AG04450 (cell line): ENCODE measurements around the gene SLC38A9. TPM values are rescaled to one million over a fixed set of nuclear protein-coding genes. Genes with fewer than 3 reads are reported as not detected.
A peak's percentile ranks its signal among the peaks of the same experiment; 100 is the strongest.

Source experiments
- CTCF ChIA-PET: fragments of 300-600, 350-600 bp; formaldehyde crosslinking; extraction: SDS; loops from one replicate; lab custom pipeline; 2022; ENCODE audit warnings: antibody characterized with exemption, inconsistent platforms; lab: Charles Lee
- POLR2A ChIA-PET: fragments of 350-600 bp; formaldehyde crosslinking; extraction: SDS; loops from one replicate; lab custom pipeline; 2021; ENCODE audit warnings: antibody characterized with exemption, inconsistent platforms; lab: Yijun Ruan, JAX
- DNase-seq: peaks from one replicate; pipeline ENCODE4 v3.0.0-alpha.2; 2011; ENCODE audit warnings: low read depth, low spot score
- H3K27ac ChIP-seq: one replicate; pipeline ENCODE4 v1.5.1; 2012; ENCODE audit warnings: low read depth, low read length, control low read depth
- H3K27me3 ChIP-seq: one replicate; pipeline ENCODE4 v1.6.0; 2012; ENCODE audit warnings: low read length; ENCODE audit not compliant: control insufficient read depth, insufficient read depth
- H3K4me3 ChIP-seq: 2 replicates; pipeline ENCODE4 v1.5.1; 2011; ENCODE audit warnings: mild to moderate bottlenecking, low read depth, low read length, control low read depth
- H3K9me3 ChIP-seq: 2 replicates; pipeline ENCODE4 v1.5.1; 2012; ENCODE audit warnings: low read length; ENCODE audit not compliant: control insufficient read depth, insufficient read depth
- polyA plus RNA-seq: library from polyadenylated mRNA; depleted of rRNA; stranded (reverse); fragments of >200 nt; gene quantifications from 2 replicates; pipeline ENCODE4 v1.2.3, GENCODE V29; 2011
- TF ChIP-seq, protein P1 (sequence below): IDR thresholded peaks from 2 replicates; pipeline ENCODE4 v1.5.1; 2011; ENCODE audit warnings: low read depth, low read length, control low read depth, inconsistent platforms

Gene SLC38A9
- polyA plus RNA-seq, 1 experiment: 25.3 TPM

DNA sequence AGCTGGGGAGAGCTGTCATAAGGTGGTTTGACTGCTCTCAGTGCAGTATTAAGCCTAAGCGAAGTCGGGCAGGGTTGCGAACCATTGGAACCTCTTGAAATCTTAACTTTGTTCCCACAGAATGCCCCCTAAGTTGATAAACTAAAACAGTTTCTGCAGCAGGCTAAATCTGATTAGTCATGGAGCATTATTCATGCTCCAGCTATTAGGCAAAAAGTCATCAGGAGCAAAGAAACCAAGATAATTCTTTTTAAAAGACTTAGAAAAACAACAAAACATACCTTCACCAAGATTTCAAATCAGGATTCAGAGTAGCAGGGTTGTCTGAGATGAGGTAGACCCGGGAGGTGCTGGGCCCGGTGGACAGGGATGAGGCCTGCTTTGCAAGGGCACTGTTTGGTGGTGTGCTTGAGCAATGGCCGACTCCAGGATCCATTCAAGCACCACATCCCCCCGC, 107.5 kb downstream of the SLC38A9 start:
- Histone ChIP-seq H3K27ac (peak overlapping the region; percentile 95), H3K9me3 (no peaks in the 10 kb centered on the region), H3K4me3 (no peak overlapping the region), H3K27me3 (no peaks in the 10 kb centered on the region)
- ChIA-PET POLR2A (no interaction called here), CTCF (interaction anchor here (0.6 kb wide), 1 partner anchor 97 kb away, joined by 3 read pairs; no protein-coding TSS in a partner anchor)
- TF ChIP-seq, protein P1, sequence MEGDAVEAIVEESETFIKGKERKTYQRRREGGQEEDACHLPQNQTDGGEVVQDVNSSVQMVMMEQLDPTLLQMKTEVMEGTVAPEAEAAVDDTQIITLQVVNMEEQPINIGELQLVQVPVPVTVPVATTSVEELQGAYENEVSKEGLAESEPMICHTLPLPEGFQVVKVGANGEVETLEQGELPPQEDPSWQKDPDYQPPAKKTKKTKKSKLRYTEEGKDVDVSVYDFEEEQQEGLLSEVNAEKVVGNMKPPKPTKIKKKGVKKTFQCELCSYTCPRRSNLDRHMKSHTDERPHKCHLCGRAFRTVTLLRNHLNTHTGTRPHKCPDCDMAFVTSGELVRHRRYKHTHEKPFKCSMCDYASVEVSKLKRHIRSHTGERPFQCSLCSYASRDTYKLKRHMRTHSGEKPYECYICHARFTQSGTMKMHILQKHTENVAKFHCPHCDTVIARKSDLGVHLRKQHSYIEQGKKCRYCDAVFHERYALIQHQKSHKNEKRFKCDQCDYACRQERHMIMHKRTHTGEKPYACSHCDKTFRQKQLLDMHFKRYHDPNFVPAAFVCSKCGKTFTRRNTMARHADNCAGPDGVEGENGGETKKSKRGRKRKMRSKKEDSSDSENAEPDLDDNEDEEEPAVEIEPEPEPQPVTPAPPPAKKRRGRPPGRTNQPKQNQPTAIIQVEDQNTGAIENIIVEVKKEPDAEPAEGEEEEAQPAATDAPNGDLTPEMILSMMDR: no peak
- no peak for DNase-seq

DNA sequence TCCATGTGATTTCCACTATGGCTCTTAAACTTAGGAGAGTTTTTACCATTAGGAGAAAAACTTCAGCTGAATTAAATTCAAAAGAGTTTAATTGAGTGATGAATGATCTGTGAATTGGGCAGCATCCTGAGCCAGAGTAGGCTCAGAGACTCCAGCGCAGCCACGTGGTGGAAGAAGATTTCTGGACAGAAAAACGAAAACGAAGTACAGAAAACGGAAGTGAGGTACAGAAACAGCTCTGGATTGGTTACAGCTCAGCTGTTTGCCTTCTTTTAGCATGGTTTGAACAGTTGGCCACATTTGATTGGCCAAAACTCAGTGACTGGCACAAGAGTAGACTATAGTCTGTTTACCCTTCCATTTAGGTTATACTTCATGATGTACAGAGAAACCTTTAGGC, 108.2 kb downstream of the SLC38A9 start:
- no peak overlapping the region for H3K4me3 ChIP-seq
- ChIA-PET POLR2A (no interaction called here), CTCF (interaction anchor here (0.6 kb wide), 1 partner anchor 97 kb away, joined by 3 read pairs; no protein-coding TSS in a partner anchor)

DNA sequence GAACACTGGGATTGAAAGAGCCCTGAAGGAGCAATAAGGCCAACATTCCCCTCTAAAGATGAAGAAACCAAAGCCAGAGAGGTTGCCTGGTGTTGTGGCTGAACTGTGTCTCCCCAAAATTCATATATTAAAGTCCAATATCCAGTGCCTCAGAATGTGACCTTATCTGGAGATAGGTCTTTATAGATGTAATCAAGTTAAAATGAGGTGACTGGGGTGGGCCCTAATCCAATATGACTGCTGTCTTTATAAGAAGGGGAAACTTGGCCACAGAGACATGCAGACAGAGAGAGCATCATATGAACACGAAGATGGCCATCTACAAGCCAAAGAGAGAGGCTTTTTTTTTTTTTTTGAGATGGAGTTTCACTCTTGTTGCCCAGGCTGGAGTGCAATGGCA, 110.5 kb downstream of the SLC38A9 start:
- CTCF ChIA-PET: no interaction called here
- POLR2A ChIA-PET: interaction anchor here (1.1 kb wide), 1 partner anchor 17 kb away, joined by 3 read pairs; no protein-coding TSS in a partner anchor
- DNase-seq: no peak
- H3K27ac ChIP-seq: peak overlapping the region; percentile 75
- TF ChIP-seq, protein P1: no peak
- H3K27me3 ChIP-seq: no peaks in the 10 kb centered on the region
- H3K4me3 ChIP-seq: no peak overlapping the region
- no peaks in the 10 kb centered on the region for H3K9me3 ChIP-seq

More for the DNA sequence above, 108.2 kb downstream of the SLC38A9 start:
- TF ChIP-seq, protein P1: no peak
- Histone ChIP-seq H3K9me3 (no peaks in the 10 kb centered on the region), H3K27me3 (no peaks in the 10 kb centered on the region), H3K27ac (peak overlapping the region; percentile 58)
- no peak for DNase-seq

DNA sequence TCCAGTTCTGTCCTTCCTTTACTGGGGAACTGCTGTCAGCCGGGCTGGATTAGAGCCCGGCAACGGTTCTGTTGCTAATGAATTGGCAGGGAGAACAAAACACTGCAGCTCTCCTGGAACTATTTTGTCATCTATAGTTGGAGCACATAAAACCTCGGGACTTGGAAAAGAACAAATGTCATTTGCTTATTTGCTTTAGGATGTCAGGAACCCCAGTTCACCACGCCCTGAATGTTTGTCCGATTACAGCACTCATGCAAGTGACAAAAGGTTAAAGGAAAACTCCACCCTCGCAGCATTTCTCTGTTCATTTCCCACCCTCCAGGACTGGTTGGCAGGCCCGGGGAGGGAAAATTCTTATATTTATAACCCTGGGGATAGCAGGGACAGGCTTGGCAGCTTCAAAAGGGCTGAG, 110.9 kb downstream of the SLC38A9 start:
- ChIA-PET CTCF (interaction anchor here (0.7 kb wide), 1 partner anchor 90 kb away, joined by 3 read pairs; no protein-coding TSS in a partner anchor), POLR2A (interaction anchor here (1.1 kb wide), 1 partner anchor 17 kb away, joined by 3 read pairs; no protein-coding TSS in a partner anchor)
- H3K4me3 ChIP-seq: no peak overlapping the region
- no peaks in the 10 kb centered on the region for H3K9me3 ChIP-seq
- H3K27ac ChIP-seq: peak overlapping the region; percentile 75
- TF ChIP-seq, protein P1: no peak
- no peak for DNase-seq
- H3K27me3 ChIP-seq: no peaks in the 10 kb centered on the region

DNA sequence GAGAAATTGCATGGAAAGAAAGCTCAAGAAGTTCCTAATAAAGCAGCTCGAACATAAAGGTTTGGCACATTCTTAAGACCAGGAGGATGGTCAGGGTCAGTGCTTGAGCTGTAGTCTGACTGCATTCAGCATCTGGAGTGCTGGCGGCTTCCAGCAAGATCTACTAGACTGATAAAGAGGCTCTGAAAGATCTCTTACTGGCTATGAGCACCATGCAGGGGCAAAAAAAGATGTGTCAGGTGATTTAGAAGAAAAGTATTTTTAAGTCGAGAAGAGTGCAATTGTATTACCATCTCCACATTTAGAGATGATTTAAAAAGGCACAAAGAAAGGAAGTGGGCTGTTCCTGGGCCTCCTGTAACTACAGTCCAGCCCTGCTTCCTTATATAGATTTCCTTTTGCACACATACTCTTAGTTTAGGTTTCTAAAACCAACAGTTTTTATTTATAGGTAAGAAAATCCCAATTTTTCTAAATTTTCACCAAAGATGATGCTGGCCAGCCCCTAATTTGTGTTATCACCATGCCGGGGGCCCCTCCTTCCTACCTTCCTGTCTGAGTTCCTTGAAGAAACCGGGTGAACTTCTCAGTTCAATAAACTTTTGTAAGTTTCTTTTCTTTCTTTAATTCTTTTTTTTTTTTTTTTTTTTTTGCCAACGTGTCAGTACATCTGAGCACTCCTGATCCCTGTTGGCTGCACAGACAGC, 111.5 kb downstream of the SLC38A9 start:
- H3K27me3 ChIP-seq: no peaks in the 10 kb centered on the region
- CTCF ChIA-PET: interaction anchor here (0.7 kb wide), 1 partner anchor 91 kb away, joined by 3 read pairs; no protein-coding TSS in a partner anchor
- TF ChIP-seq, protein P1: no peak
- H3K9me3 ChIP-seq: no peaks in the 10 kb centered on the region
- POLR2A ChIA-PET: interaction anchor here (1.1 kb wide), 1 partner anchor 16 kb away, joined by 3 read pairs; no protein-coding TSS in a partner anchor
- no peak overlapping the region for H3K4me3 ChIP-seq
- peak overlapping the region; percentile 75 for H3K27ac ChIP-seq
- no peak for DNase-seq
